Neural cell (in vitro differentiated cells): ENCODE data around the gene ZNF283.

ENCODE experiments used
- MXI1 ChIP-seq: fragments of 450-650 bp; conservative IDR thresholded peaks from 2 replicates; pipeline ENCODE4 v1.6.1; 2014; ENCODE audit warnings: antibody characterized with exemption, mild to moderate bottlenecking; ENCODE audit not compliant: poor library complexity, severe bottlenecking
- POLR2AphosphoS5 ChIP-seq: IDR thresholded peaks from 2 replicates; pipeline ENCODE4 v1.6.1; 2012
- SMC3 ChIP-seq: fragments of 450-650 bp; conservative IDR thresholded peaks from 2 replicates; pipeline ENCODE4 v1.6.1; 2014; ENCODE audit warnings: antibody characterized with exemption, mild to moderate bottlenecking, moderate library complexity; ENCODE audit not compliant: poor library complexity
- TAF1 ChIP-seq: IDR thresholded peaks from 2 replicates; pipeline ENCODE4 v1.6.1; 2012; ENCODE audit warnings: low read depth
- TF ChIP-seq, protein P1 (sequence below): IDR thresholded peaks from 2 replicates; pipeline ENCODE4 v1.6.1; 2012; ENCODE audit warnings: borderline replicate concordance
- TF ChIP-seq, protein P2 (sequence below): fragments of 450-650 bp; IDR thresholded peaks from 2 replicates; pipeline ENCODE4 v1.5.1; 2014; ENCODE audit warnings: antibody characterized with exemption, mild to moderate bottlenecking, moderate library complexity; ENCODE audit not compliant: poor library complexity, severe bottlenecking

DNA sequence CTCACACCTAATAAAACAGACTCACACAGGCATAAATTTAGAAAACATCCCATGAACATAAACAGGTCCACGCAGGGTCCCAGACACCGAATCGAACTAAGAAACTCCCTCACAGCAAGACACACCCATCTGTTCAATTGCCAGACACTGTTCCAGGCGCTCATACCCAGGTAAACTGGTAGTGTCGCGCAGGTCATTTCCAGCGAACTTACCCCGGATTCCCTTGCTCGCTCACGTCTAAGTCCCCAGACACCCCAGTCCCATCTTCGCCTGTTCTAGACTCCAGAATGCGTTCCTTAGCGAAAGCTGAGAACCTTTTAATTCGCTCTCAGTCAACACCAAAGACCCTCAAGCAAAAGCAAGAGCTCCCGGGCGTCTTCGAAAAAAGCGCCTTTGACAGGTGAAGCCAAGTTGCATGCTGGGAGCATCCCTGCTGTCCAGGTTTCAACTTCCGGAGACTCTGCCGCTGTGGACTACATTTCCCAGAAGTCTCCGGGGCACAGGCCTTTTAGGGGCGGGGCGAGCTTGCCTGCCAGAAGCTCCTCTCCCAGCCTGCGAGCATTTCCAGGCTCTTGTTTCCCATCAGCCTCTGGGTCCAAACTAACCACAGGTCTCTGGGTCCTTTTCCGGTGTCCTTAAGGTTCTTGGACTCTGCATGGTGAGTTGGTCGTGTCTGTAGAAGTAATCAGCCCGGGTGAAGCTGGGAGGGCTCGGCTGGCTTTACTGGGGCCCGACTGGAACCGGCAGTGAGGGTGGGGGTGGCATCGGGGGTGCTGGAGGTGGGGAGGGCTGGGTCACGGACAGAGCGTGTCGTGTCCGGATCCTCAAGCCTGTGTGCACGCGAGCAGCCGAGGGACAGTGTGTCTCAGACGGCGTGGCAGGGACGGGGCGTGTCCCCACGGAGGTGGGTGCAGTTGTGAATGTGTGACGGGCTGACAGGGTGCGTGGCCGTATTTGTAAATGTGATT, at the start of gene ZNF283:
- TF ChIP-seq, protein P1, sequence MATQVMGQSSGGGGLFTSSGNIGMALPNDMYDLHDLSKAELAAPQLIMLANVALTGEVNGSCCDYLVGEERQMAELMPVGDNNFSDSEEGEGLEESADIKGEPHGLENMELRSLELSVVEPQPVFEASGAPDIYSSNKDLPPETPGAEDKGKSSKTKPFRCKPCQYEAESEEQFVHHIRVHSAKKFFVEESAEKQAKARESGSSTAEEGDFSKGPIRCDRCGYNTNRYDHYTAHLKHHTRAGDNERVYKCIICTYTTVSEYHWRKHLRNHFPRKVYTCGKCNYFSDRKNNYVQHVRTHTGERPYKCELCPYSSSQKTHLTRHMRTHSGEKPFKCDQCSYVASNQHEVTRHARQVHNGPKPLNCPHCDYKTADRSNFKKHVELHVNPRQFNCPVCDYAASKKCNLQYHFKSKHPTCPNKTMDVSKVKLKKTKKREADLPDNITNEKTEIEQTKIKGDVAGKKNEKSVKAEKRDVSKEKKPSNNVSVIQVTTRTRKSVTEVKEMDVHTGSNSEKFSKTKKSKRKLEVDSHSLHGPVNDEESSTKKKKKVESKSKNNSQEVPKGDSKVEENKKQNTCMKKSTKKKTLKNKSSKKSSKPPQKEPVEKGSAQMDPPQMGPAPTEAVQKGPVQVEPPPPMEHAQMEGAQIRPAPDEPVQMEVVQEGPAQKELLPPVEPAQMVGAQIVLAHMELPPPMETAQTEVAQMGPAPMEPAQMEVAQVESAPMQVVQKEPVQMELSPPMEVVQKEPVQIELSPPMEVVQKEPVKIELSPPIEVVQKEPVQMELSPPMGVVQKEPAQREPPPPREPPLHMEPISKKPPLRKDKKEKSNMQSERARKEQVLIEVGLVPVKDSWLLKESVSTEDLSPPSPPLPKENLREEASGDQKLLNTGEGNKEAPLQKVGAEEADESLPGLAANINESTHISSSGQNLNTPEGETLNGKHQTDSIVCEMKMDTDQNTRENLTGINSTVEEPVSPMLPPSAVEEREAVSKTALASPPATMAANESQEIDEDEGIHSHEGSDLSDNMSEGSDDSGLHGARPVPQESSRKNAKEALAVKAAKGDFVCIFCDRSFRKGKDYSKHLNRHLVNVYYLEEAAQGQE = no peak
- TF ChIP-seq MXI1 = no peak
- TF ChIP-seq, protein P2, sequence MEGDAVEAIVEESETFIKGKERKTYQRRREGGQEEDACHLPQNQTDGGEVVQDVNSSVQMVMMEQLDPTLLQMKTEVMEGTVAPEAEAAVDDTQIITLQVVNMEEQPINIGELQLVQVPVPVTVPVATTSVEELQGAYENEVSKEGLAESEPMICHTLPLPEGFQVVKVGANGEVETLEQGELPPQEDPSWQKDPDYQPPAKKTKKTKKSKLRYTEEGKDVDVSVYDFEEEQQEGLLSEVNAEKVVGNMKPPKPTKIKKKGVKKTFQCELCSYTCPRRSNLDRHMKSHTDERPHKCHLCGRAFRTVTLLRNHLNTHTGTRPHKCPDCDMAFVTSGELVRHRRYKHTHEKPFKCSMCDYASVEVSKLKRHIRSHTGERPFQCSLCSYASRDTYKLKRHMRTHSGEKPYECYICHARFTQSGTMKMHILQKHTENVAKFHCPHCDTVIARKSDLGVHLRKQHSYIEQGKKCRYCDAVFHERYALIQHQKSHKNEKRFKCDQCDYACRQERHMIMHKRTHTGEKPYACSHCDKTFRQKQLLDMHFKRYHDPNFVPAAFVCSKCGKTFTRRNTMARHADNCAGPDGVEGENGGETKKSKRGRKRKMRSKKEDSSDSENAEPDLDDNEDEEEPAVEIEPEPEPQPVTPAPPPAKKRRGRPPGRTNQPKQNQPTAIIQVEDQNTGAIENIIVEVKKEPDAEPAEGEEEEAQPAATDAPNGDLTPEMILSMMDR = no peak
- TF ChIP-seq POLR2AphosphoS5 = peak; percentile 27
- no peak for TF ChIP-seq TAF1
- no peak for TF ChIP-seq SMC3
